GM12872 (cell line): ENCODE measurements around the gene TCF23.

ENCODE experiments used
- TF ChIP-seq, protein P1 (sequence below): IDR thresholded peaks from 3 replicates; pipeline ENCODE4 v1.5.1; 2011; ENCODE audit warnings: low read depth, mild to moderate bottlenecking, low read length, moderate library complexity; ENCODE audit not compliant: insufficient read depth

Gene TCF23

GRCh38 chr2:27148801-27149439 is at the start of gene TCF23:
Gene TCF23, plus strand, starts transcription at chr2:27149004. Its CDS starts 130 bp downstream, at chr2:27149134.
- TF ChIP-seq, protein P1, sequence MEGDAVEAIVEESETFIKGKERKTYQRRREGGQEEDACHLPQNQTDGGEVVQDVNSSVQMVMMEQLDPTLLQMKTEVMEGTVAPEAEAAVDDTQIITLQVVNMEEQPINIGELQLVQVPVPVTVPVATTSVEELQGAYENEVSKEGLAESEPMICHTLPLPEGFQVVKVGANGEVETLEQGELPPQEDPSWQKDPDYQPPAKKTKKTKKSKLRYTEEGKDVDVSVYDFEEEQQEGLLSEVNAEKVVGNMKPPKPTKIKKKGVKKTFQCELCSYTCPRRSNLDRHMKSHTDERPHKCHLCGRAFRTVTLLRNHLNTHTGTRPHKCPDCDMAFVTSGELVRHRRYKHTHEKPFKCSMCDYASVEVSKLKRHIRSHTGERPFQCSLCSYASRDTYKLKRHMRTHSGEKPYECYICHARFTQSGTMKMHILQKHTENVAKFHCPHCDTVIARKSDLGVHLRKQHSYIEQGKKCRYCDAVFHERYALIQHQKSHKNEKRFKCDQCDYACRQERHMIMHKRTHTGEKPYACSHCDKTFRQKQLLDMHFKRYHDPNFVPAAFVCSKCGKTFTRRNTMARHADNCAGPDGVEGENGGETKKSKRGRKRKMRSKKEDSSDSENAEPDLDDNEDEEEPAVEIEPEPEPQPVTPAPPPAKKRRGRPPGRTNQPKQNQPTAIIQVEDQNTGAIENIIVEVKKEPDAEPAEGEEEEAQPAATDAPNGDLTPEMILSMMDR, result no peak

GRCh38 chr2:27099334-27099955 is 49.4 kb upstream of the TCF23 start:
- TF ChIP-seq, protein P1, result no peak

- TF ChIP-seq, protein P1, result no peak
These were observed 48.8 kb upstream of the TCF23 start for GRCh38 chr2:27100036-27100435.

- TF ChIP-seq, protein P1, result no peak
These were observed 46.5 kb upstream of the TCF23 start for GRCh38 chr2:27102329-27102728.

GRCh38 chr2:27105981-27106380 is 42.8 kb upstream of the TCF23 start:
- TF ChIP-seq, protein P1, result no peak

DNA sequence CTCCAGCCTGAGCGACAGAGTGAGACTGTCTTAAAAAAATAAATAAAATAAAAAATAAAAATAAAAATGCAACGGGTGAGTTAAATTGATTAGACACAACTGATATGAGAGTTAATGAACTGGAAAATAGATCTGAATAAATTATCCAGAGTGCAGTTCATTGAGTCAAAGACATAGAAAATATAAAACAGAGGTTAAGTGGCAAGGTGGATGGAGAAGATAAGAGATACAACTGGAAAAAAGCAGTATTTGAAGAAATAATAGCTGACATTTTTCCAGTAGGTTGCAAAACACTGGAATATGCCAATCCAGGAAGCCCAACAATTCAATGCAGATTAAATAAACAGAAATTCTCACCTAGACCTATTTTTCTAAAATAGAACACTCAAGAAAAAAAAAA is 40.6 kb upstream of the TCF23 start:
- TF ChIP-seq, protein P1, result no peak

DNA sequence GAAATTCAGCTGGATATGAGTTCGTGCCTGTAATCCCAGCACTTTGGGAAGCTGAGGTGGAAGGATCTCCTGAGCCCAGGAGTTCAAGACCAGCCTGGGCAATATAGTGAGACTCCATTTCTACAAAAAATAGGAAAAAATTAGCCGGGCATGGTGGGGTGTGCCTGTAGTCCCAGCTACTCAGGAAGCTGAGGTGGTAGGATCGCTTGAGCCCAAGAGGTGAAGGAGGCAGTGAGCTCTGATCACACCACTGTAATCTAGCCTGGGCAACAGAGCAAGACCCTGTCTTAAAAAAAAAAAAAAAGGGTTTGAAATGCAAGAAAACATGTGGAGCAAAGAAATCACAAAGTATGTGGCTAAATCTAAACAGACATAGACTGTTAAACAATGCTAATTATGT is 39.7 kb upstream of the TCF23 start:
- TF ChIP-seq, protein P1, result no peak
